Lower leg skin (tissue), 4 donors: ENCODE results near the gene NEU1. TPM values are rescaled to one million over a fixed set of nuclear protein-coding genes. Genes with fewer than 3 reads are reported as not detected.
"Not testable (repeated sequence)": the region's sequence is repeated elsewhere in the genome, so short reads cannot be mapped to it uniquely, and the experiment has no call there.

Experiments used
- DNase-seq, 2 donors: peaks; one replicate each; pipeline ENCODE4 v3.0.0-alpha.2; 2019; ENCODE audit warnings: low spot score in 2 of 2
- H3K4me3 ChIP-seq: fragments of 200-600 bp; sonication (generic); 2 replicates; pipeline ENCODE4 v1.5.1; 2017; ENCODE audit warnings: mild to moderate bottlenecking, low read depth; ENCODE audit not compliant: poor library complexity, severe bottlenecking
- POLR2A ChIP-seq, 2 donors: fragments of 450-650 bp; IDR thresholded peaks; one replicate each; pipeline ENCODE4 v1.6.1; 2016 to 2017; ENCODE audit warnings: antibody characterized with exemption in 2 of 2, mild to moderate bottlenecking in 1 of 2, moderate library complexity in 1 of 2
- WGBS, 2 donors: methylation state at CpG; one replicate each; pipeline ENCODE4 v1.1.5; 2018; 5-methylcytosine and 5-hydroxymethylcytosine counted together
- intact Hi-C: fragments of 100-400 bp; cut with DNase I; formaldehyde crosslinking; loops from one replicate; pipeline ENCODE4 v1.15.0; 2023; ENCODE audit warnings: low total_unique reads
- total RNA-seq, 4 donors: library from RNA; depleted of rRNA; stranded (reverse); fragments of >200 nt; gene quantifications; one replicate each; pipeline ENCODE4 v1.1.0, GENCODE V29; 2016
- TF ChIP-seq, protein P1 (sequence below), 3 donors: fragments of 450-650 bp; IDR thresholded peaks; one replicate each; pipeline ENCODE4 v1.5.1; 2016; ENCODE audit warnings: antibody characterized with exemption in 3 of 3, mild to moderate bottlenecking in 3 of 3, moderate library complexity in 2 of 3

NEU1 gene
- total RNA-seq, 4 donors from 2014 or later, result 29.1 to 47.6 (median 39.6) TPM

DNA sequence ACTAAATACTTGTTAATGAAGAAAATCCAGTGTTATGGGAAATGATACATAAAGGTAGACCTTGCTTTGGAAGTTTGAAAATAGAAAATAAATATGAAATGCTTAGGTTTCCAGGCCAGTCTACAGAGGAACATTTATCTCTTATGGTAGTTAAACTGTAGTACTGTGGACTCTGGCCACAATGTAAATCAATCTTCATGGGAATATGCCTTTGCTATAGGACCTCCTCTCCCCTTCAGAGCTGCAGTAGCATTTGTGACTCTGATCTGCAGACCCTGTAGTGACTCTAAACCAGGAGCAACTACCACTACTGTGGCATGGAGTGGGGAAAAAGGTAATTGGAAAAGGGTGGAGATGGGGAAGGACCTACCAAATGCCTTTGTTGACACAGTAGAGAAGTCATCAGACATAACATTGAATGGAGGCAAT lies 42.7 kb downstream of the NEU1 start:
- no peak overlapping the region for H3K4me3 ChIP-seq
- no peak for DNase-seq
- intact Hi-C loops, result no loop called here
- no peak for TF ChIP-seq POLR2A (IDR thresholded peaks at IDR 0.05)
- TF ChIP-seq, protein P1, sequence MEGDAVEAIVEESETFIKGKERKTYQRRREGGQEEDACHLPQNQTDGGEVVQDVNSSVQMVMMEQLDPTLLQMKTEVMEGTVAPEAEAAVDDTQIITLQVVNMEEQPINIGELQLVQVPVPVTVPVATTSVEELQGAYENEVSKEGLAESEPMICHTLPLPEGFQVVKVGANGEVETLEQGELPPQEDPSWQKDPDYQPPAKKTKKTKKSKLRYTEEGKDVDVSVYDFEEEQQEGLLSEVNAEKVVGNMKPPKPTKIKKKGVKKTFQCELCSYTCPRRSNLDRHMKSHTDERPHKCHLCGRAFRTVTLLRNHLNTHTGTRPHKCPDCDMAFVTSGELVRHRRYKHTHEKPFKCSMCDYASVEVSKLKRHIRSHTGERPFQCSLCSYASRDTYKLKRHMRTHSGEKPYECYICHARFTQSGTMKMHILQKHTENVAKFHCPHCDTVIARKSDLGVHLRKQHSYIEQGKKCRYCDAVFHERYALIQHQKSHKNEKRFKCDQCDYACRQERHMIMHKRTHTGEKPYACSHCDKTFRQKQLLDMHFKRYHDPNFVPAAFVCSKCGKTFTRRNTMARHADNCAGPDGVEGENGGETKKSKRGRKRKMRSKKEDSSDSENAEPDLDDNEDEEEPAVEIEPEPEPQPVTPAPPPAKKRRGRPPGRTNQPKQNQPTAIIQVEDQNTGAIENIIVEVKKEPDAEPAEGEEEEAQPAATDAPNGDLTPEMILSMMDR (IDR thresholded peaks at IDR 0.05), result no peak

DNA sequence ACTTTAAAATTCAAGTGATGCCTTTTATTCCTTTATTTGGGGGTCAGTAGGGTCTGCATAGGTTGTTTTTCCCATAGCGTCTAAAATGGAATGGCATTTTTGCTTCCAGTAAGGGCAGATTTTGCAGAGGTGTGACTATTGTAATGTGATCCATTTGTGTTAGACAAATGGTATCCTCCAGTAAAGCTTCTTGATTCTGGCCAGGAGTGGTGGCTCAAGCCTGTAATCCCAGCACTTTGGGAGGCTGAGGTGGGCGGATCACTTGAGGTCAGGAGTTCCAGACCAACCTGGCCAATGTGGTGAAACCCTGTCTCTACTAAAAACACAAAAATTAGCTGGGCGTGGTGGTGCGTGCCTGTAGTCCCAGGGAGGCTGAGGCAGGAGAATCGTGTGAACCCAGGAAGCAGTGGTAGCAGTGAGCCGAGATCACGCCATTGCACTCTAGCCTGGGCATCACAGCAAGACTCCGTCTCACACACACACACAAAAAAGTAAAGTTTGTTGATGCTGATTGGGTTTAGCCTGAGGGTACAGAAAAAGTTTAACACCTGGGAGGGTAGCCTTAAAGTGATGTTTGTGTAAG lies 44.6 kb downstream of the NEU1 start:
- H3K4me3 ChIP-seq, result peak overlapping the region; percentile 20
- WGBS, 2 donors, result 11 to 29% methylated on average over 8 of the region's 8 CpGs
- intact Hi-C loops, DNase-seq: not testable (repeated sequence)

DNA sequence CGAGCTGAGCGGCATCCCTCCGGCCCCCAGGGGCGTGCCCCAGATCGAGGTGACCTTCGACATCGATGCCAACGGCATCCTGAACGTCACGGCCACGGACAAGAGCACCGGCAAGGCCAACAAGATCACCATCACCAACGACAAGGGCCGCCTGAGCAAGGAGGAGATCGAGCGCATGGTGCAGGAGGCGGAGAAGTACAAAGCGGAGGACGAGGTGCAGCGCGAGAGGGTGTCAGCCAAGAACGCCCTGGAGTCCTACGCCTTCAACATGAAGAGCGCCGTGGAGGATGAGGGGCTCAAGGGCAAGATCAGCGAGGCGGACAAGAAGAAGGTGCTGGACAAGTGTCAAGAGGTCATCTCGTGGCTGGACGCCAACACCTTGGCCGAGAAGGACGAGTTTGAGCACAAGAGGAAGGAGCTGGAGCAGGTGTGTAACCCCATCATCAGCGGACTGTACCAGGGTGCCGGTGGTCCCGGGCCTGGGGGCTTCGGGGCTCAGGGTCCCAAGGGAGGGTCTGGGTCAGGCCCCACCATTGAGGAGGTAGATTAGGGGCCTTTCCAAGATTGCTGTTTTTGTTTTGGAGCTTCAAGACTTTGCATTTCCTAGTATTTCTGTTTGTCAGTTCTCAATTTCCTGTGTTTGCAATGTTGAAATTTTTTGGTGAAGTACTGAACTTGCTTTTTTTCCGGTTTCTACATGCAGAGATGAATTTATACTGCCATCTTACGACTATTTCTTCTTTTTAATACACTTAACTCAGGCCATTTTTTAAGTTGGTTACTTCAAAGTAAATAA lies 45.3 kb downstream of the NEU1 start:
- DNase-seq, result not testable (repeated sequence)
- WGBS, 2 donors, result 28 to 31% methylated on average over 16 of the region's 37 CpGs

DNA sequence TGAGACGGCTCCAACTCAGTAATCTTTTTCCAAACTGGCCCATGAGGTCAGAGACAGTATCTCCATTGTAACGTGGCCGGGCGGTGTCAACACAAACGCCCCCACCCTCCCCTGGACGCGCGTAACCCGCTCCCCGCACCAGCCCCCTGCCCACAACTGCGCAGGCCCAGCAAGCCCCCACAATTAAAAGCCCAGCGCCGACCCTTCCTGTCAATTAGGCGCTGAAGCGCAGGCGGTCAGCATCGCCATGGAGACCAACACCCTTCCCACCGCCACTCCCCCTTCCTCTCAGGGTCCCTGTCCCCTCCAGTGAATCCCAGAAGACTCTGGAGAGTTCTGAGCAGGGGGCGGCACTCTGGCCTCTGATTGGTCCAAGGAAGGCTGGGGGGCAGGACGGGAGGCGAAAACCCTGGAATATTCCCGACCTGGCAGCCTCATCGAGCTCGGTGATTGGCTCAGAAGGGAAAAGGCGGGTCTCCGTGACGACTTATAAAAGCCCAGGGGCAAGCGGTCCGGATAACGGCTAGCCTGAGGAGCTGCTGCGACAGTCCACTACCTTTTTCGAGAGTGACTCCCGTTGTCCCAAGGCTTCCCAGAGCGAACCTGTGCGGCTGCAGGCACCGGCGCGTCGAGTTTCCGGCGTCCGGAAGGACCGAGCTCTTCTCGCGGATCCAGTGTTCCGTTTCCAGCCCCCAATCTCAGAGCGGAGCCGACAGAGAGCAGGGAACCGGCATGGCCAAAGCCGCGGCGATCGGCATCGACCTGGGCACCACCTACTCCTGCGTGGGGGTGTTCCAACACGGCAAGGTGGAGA lies 47.4 kb downstream of the NEU1 start, which contains the start of the genes HSPA1A and HSPA1L:
Gene HSPA1A (plus strand): TSS at position 519 of the 814 bp plus-strand sequence. CDS start 214 bp downstream, at position 733.
Gene HSPA1L (minus strand): TSS at position 259 of the 814 bp plus-strand sequence. CDS start 3,311 bp downstream, outside the sequence.
- TF ChIP-seq, protein P1 (IDR thresholded peaks at IDR 0.05), result no peak
- peak in 1 of 2 donors; percentile 99 for TF ChIP-seq POLR2A (IDR thresholded peaks at IDR 0.05)
- 0 to 1% methylated on average over 48 to 53 of the region's 56 CpGs for WGBS, 2 donors
- intact Hi-C loops, result no loop called here

More for the DNA sequence above, 45.3 kb downstream of the NEU1 start:
- peak overlapping the region; percentile 38 for H3K4me3 ChIP-seq
- intact Hi-C loops, result not testable (repeated sequence)

DNA sequence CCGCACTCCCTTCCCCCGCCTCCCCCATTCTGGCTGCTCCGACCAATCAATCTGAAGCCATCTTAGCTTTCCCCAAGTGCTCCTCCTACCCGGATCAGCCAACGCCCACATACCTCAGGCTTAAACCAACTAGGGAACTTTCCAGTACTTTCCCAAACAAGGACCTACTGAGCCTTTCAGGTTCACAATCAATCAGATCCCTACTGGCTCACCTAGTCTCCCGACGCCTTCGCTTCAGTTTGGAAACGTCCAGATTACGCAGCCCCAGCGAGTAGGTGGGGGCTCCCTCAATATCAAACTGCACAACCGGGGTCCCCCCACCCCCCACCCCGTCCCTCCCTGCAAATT lies 48.0 kb downstream of the NEU1 start:
- peak overlapping the region; percentile 34 for H3K4me3 ChIP-seq
- peak; percentile 98 to 99 for DNase-seq
- intact Hi-C loops, result no loop called here
- TF ChIP-seq, protein P1 (IDR thresholded peaks at IDR 0.05), result no peak
- peak in 1 of 2 donors; percentile 50 for TF ChIP-seq POLR2A (IDR thresholded peaks at IDR 0.05)
- WGBS, 2 donors, result 1% methylated on average over 13 of the region's 13 CpGs

More for the DNA sequence above, 47.4 kb downstream of the NEU1 start, which contains the start of the genes HSPA1A and HSPA1L:
- peak within 1 kb of the TSS; percentile 50 for H3K4me3 ChIP-seq
- DNase-seq, result peak; percentile 95 to 99

DNA sequence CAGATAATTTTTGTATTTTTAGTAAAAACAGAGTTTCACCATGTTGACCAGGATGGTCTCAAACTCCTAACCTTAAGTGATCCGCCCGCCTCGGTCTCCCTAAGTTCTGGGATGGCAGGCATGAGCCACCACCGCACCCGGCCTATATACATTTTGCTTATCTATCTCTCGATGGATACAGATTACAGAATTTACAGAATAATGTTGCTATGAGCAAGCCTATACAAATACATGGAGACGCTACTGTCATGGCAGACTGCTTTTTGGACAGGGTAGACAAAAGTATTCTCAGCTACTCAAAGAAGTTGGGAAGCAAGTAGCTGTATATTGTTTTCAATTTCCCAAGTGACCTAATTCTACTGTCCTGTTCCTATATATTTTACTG lies 49.2 kb downstream of the NEU1 start:
- no peak for DNase-seq
- WGBS, 2 donors, result 86 to 90% methylated on average over 7 of the region's 7 CpGs

More for the DNA sequence above, 49.2 kb downstream of the NEU1 start:
- H3K4me3 ChIP-seq, result no peak overlapping the region
- no peak for TF ChIP-seq POLR2A (IDR thresholded peaks at IDR 0.05)
- TF ChIP-seq, protein P1 (IDR thresholded peaks at IDR 0.05), result no peak
- intact Hi-C loops, result no loop called here
